ENCODE measurements around the gene HENMT1.

Gene HENMT1

DNA sequence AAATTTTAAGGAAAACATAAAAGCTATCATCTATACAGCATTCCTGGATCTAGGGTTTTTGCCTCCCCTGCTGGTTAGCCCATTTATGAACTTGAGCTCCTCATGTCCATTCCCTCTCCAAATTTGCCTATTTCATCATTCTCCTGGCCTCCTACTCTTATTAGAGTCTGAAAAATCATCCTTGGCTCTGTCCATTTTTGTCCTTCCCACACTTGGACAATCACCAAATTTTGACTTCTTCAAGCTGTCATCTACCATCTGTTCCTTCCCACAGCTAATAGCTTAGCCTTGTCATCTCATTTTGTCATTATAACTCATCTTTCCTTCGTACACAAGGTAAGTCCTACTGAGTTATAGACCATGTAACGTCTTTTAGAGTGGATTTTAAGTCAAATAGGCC lies 2.2 kb upstream of the HENMT1 start:
- TF ChIP-seq, protein P1, sequence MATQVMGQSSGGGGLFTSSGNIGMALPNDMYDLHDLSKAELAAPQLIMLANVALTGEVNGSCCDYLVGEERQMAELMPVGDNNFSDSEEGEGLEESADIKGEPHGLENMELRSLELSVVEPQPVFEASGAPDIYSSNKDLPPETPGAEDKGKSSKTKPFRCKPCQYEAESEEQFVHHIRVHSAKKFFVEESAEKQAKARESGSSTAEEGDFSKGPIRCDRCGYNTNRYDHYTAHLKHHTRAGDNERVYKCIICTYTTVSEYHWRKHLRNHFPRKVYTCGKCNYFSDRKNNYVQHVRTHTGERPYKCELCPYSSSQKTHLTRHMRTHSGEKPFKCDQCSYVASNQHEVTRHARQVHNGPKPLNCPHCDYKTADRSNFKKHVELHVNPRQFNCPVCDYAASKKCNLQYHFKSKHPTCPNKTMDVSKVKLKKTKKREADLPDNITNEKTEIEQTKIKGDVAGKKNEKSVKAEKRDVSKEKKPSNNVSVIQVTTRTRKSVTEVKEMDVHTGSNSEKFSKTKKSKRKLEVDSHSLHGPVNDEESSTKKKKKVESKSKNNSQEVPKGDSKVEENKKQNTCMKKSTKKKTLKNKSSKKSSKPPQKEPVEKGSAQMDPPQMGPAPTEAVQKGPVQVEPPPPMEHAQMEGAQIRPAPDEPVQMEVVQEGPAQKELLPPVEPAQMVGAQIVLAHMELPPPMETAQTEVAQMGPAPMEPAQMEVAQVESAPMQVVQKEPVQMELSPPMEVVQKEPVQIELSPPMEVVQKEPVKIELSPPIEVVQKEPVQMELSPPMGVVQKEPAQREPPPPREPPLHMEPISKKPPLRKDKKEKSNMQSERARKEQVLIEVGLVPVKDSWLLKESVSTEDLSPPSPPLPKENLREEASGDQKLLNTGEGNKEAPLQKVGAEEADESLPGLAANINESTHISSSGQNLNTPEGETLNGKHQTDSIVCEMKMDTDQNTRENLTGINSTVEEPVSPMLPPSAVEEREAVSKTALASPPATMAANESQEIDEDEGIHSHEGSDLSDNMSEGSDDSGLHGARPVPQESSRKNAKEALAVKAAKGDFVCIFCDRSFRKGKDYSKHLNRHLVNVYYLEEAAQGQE (IDR thresholded peaks at IDR 0.05; ENCODE audit: insufficient read depth in 1 of 2, low read depth in 2 of 2, low read length in 2 of 2), result no peak
- TF ChIP-seq SIN3A (IDR thresholded peaks at IDR 0.05; ENCODE audit: borderline replicate concordance, insufficient read depth, low read length) (no peak), FOXP2 (optimal IDR thresholded peaks at IDR 0.05; ENCODE audit: borderline replicate concordance, extremely low read depth, extremely low read length, insufficient read depth) (no peak), TAF1 (IDR thresholded peaks at IDR 0.05; ENCODE audit: borderline replicate concordance, insufficient read depth, low read length) (no peak), POLR2AphosphoS5 (IDR thresholded peaks at IDR 0.05; ENCODE audit: low read depth, low read length) (no peak)

- TF ChIP-seq POLR2AphosphoS5 (IDR thresholded peaks at IDR 0.05; ENCODE audit: low read depth, low read length), result no peak
- TF ChIP-seq SIN3A (IDR thresholded peaks at IDR 0.05; ENCODE audit: borderline replicate concordance, insufficient read depth, low read length), result no peak
- no peak for TF ChIP-seq TAF1 (IDR thresholded peaks at IDR 0.05; ENCODE audit: borderline replicate concordance, insufficient read depth, low read length)
- TF ChIP-seq, protein P1 (IDR thresholded peaks at IDR 0.05; ENCODE audit: insufficient read depth in 1 of 2, low read depth in 2 of 2, low read length in 2 of 2), result no peak
- TF ChIP-seq FOXP2 (optimal IDR thresholded peaks at IDR 0.05; ENCODE audit: borderline replicate concordance, extremely low read depth, extremely low read length, insufficient read depth), result no peak
These were observed 3.4 kb downstream of the HENMT1 start for GRCh38 chr1:108657356-108658080.

- TF ChIP-seq POLR2AphosphoS5 (IDR thresholded peaks at IDR 0.05; ENCODE audit: low read depth, low read length) (no peak), SIN3A (IDR thresholded peaks at IDR 0.05; ENCODE audit: borderline replicate concordance, insufficient read depth, low read length) (no peak), TAF1 (IDR thresholded peaks at IDR 0.05; ENCODE audit: borderline replicate concordance, insufficient read depth, low read length) (no peak), FOXP2 (optimal IDR thresholded peaks at IDR 0.05; ENCODE audit: borderline replicate concordance, extremely low read depth, extremely low read length, insufficient read depth) (no peak)
- TF ChIP-seq, protein P1 (IDR thresholded peaks at IDR 0.05; ENCODE audit: insufficient read depth in 1 of 2, low read depth in 2 of 2, low read length in 2 of 2), result no peak
These were observed 7.3 kb downstream of the HENMT1 start for GRCh38 chr1:108653431-108654105.

GRCh38 chr1:108646648-108647269 lies 14.1 kb downstream of the HENMT1 start:
- TF ChIP-seq, protein P1 (IDR thresholded peaks at IDR 0.05; ENCODE audit: insufficient read depth in 1 of 2, low read depth in 2 of 2, low read length in 2 of 2), result no peak
- TF ChIP-seq FOXP2 (optimal IDR thresholded peaks at IDR 0.05; ENCODE audit: borderline replicate concordance, extremely low read depth, extremely low read length, insufficient read depth), result no peak
- TF ChIP-seq SIN3A (IDR thresholded peaks at IDR 0.05; ENCODE audit: borderline replicate concordance, insufficient read depth, low read length), result no peak
- no peak for TF ChIP-seq TAF1 (IDR thresholded peaks at IDR 0.05; ENCODE audit: borderline replicate concordance, insufficient read depth, low read length)
- TF ChIP-seq POLR2AphosphoS5 (IDR thresholded peaks at IDR 0.05; ENCODE audit: low read depth, low read length), result no peak

Measured in PFSK-1 (cell line).